Peyer's patch (tissue), 4 donors: ENCODE results near the gene SMYD3.

Experiments used
- CTCF ChIP-seq, 6 experiments: fragments of 450-650 bp in 4 of 6; fragments of 200-600 bp in 2 of 6; sonication (generic) in 1 of 6; IDR thresholded peaks; one replicate each; pipeline ENCODE4 v1.5.1; 2017 to 2019; ENCODE audit warnings: antibody characterized with exemption in 6 of 6, mild to moderate bottlenecking in 3 of 6, moderate library complexity in 1 of 6
- POLR2A ChIP-seq, 2 donors: fragments of 450-650 bp; IDR thresholded peaks; one replicate each; pipeline ENCODE4 v1.5.1; 2017; ENCODE audit warnings: antibody characterized with exemption in 2 of 2, mild to moderate bottlenecking in 2 of 2, moderate library complexity in 2 of 2

- TF ChIP-seq CTCF (IDR thresholded peaks at IDR 0.05): no peak
- TF ChIP-seq POLR2A (IDR thresholded peaks at IDR 0.05): no peak
Observed at GRCh38 chr1:246254854-246255253, 252.2 kb downstream of the SMYD3 start.
